Mammary epithelial cell (primary cell): ENCODE data around the gene DCXR.

Experiments
- CTCF ChIP-seq, 2 donors: IDR thresholded peaks in 1 of 2; conservative IDR thresholded peaks in 1 of 2; 2 replicates each; pipeline ENCODE4 v1.5.1; 2011 to 2012; ENCODE audit warnings: inconsistent platforms in 2 of 2, low read length in 2 of 2, mild to moderate bottlenecking in 2 of 2, control low read depth in 1 of 2, low read depth in 1 of 2; ENCODE audit not compliant: insufficient read depth in 1 of 2; ENCODE audit errors: extremely low read depth in 1 of 2
- EZH2 ChIP-seq: IDR thresholded peaks from 2 replicates; pipeline ENCODE4 v1.6.1; 2012; ENCODE audit warnings: low read length, inconsistent platforms, borderline replicate concordance

- TF ChIP-seq CTCF (conservative IDR thresholded peaks at IDR 0.05 in 1 of 2, IDR thresholded peaks at IDR 0.05 in 1 of 2; ENCODE audit: extremely low read depth in 1 of 2, insufficient read depth in 1 of 2, low read depth in 1 of 2, low read length in 2 of 2) (no peak), EZH2 (no peak)
Observed at GRCh38 chr17:82064433-82065192, 27.1 kb upstream of the DCXR start.
